ENCODE data around the gene COMT. TPM values are rescaled to one million over a fixed set of nuclear protein-coding genes. Genes with fewer than 3 reads are reported as not detected.

COMT gene
- total and polyA plus RNA-seq, 9 of the 15 experiments (the other 6 are each of a cell fraction or from before 2014, with no cell fraction given): 12.5 to 351 (median 155) TPM

- Histone ChIP-seq H3K4me1 (replicated peaks in 1 of 2; ENCODE audit: control insufficient read depth in 2 of 2, insufficient read depth in 2 of 2, low read length in 2 of 2) (peaks cover 40 to 74% of the 10 kb centered on the region in 2 experiments), H3K4me3 (peak within 1 kb of the TSS; percentile 66), H3K4me2 (ENCODE audit: insufficient read depth, low read length) (peak within 1 kb of the TSS; percentile 85), H3K36me3 (ENCODE audit: control insufficient read depth, insufficient read depth, low read length) (peaks cover 8% of the 10 kb centered on the region; the same call in 2 of the 3 replicates), H4K20me1 (replicated peaks; ENCODE audit: control insufficient read depth, insufficient read depth, low read length) (peaks cover 8% of the 10 kb centered on the region), H3K9me1 (ENCODE audit: control insufficient read depth, insufficient read depth, low read length) (peaks cover 19% of the 10 kb centered on the region), H3K79me2 (ENCODE audit: control insufficient read depth, insufficient read depth, low read length) (peaks cover 42% of the 10 kb centered on the region), H3K9ac (ENCODE audit: insufficient read depth in 1 of 2, low read depth in 2 of 2, low read length in 2 of 2) (peak within 1 kb of the TSS; percentile 59 to 94), H3K27me3 (ENCODE audit: control insufficient read depth in 2 of 2, insufficient read depth in 2 of 2, low read length in 2 of 2) (peaks cover 0 to 8% of the 10 kb centered on the region in 2 experiments; a peak in 2 of 5 replicates), H2AFZ (ENCODE audit: low read depth, low read length) (peak within 1 kb of the TSS; percentile 84), H3K9me3 (replicated peaks; ENCODE audit: control insufficient read depth, insufficient read depth, low read depth, low read length) (no peaks in the 10 kb centered on the region), H3K27ac (ENCODE audit: extremely low read depth, low read depth, low read length) (peak within 1 kb of the TSS; percentile 61)
- BruUV-seq (replicated peaks): no TSS peak
- in situ Hi-C loops (cut with MboI): no loop called here
- ATAC-seq (peak; percentile 79), DNase-seq (ENCODE audit: extremely low read depth in 1 of 4, low spot score in 3 of 4) (peak; percentile 100), FAIRE-seq (peak; percentile 79)
- intact Hi-C loops (cut with micrococcal nuclease): no loop called here
- ChIA-PET POLR2A (interaction anchor here (0.6 to 1.4 kb wide), 3 partner anchors 15 to 62 kb away, joined by 3 to 9 read pairs (median 5); partner anchors contain the start of gene DGCR8), CTCF (ENCODE audit: low intra/inter-chr PET ratio) (interaction anchor here (0.6 to 1.5 kb wide), 6 partner anchors 11 to 803 kb away, joined by 3 to 6 read pairs (median 4); no protein-coding TSS in a partner anchor)
- 3% methylated on average over 79 of the region's 79 CpGs for WGBS (ENCODE audit: insufficient coverage, low coverage, missing lambda C conversion rate)
- no peak for TF ChIP-seq DPF2 (IDR thresholded peaks at IDR 0.05)
- no peak for TF ChIP-seq ATF6 (CRISPR knock-in tag; IDR thresholded peaks at IDR 0.05)
- no peak for TF ChIP-seq TAF9B (IDR thresholded peaks at IDR 0.05; ENCODE audit: partially characterized antibody)
- no peak for TF ChIP-seq ZBTB34 (CRISPR knock-in tag; IDR thresholded peaks at IDR 0.05)
- no peak for TF ChIP-seq RBM25 (IDR thresholded peaks at IDR 0.05; ENCODE audit: low read depth, low read length, severe bottlenecking)
- no peak; the same call in 1 of the 2 replicates for TF ChIP-seq ZNF165 (CRISPR knock-in tag; IDR thresholded peaks at IDR 0.05; ENCODE audit: borderline replicate concordance)
- TF ChIP-seq ZHX1 (conservative IDR thresholded peaks at IDR 0.05; ENCODE audit: low read length): no peak
- no peak for TF ChIP-seq ARID4B (CRISPR knock-in tag; IDR thresholded peaks at IDR 0.05)
- no peak for TF ChIP-seq NUFIP1 (IDR thresholded peaks at IDR 0.05; ENCODE audit: partially characterized antibody)
Observed at GRCh38 chr22:20016734-20017621, 75.4 kb downstream of the COMT start, which contains the start of gene ARVCF. ARVCF (minus strand) TSS chr22:20016823; CDS start chr22:19990794, 26,029 bp downstream.
